Parathyroid adenoma (tissue), 2 donors: ENCODE data around the gene GTPBP2.

Experiments
- H2AFZ ChIP-seq: fragments of 300-600 bp; sonication (generic); one replicate; pipeline ENCODE4 v1.7.0; 2017; ENCODE audit warnings: antibody characterized with exemption, mild to moderate bottlenecking
- H3K27ac ChIP-seq: fragments of 300-600 bp; sonication (generic); one replicate; pipeline ENCODE4 v1.7.0; 2017
- H3K27me3 ChIP-seq: fragments of 300-600 bp; sonication (generic); one replicate; pipeline ENCODE4 v1.7.0; 2017; ENCODE audit warnings: low read length; ENCODE audit not compliant: control insufficient read depth, insufficient read depth
- H3K36me3 ChIP-seq: fragments of 300-600 bp; sonication (generic); one replicate; pipeline ENCODE4 v1.7.0; 2017; ENCODE audit warnings: low read length; ENCODE audit not compliant: control insufficient read depth, insufficient read depth
- H3K4me1 ChIP-seq: fragments of 300-600 bp; sonication (generic); one replicate; pipeline ENCODE4 v1.7.0; 2017; ENCODE audit warnings: control low read depth
- H3K4me2 ChIP-seq: fragments of 300-600 bp; sonication (generic); one replicate; pipeline ENCODE4 v1.7.0; 2017; ENCODE audit warnings: low read length
- H3K4me3 ChIP-seq: fragments of 300-600 bp; sonication (generic); one replicate; pipeline ENCODE4 v1.7.0; 2017; ENCODE audit warnings: low read depth, low read length
- H3K79me2 ChIP-seq: fragments of 300-600 bp; sonication (generic); one replicate; pipeline ENCODE4 v1.7.0; 2017; ENCODE audit warnings: control low read depth
- H3K9ac ChIP-seq: fragments of 300-600 bp; sonication (generic); one replicate; pipeline ENCODE4 v1.7.0; 2017; ENCODE audit warnings: mild to moderate bottlenecking
- H3K9me3 ChIP-seq: fragments of 300-600 bp; sonication (generic); one replicate; pipeline ENCODE4 v1.7.0; 2017; ENCODE audit warnings: low read length; ENCODE audit not compliant: control insufficient read depth
- CTCF ChIP-seq: fragments of 300-600 bp; sonication (generic); IDR thresholded peaks from one replicate; pipeline ENCODE4 v1.7.0; 2017; ENCODE audit warnings: antibody characterized with exemption, mild to moderate bottlenecking
- donor health status: primary hyperparathyroidism.

GTPBP2 gene

DNA sequence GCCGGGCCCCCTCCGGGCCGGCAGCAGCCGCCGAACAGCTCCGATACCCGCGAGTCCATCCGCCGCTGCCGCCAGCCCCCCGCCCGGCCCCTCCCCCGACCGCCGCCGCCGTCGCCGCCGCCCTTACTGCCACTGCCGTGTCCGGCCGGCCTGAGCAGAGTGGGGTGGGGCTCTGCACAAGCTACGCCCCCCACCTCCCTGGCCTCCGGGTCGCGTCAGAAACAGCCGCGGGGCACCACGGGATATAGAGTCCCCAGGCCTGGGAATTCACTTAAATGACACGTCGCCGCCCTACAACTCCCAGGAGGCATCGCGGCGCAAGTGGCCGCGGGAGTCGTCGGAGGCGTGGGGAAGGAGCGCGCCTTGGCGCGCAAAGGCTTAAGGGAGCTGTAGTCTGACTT is at the start of gene GTPBP2:
TSS of gene GTPBP2 (minus strand) at position 161 of the 401 bp plus-strand sequence. CDS start at position 59, 102 bp downstream.
- Histone ChIP-seq H3K9me3 (no peaks in the 10 kb centered on the region), H3K79me2 (no peaks in the 10 kb centered on the region), H2AFZ (peak within 1 kb of the TSS; percentile 92), H3K9ac (peak within 1 kb of the TSS; percentile 49), H3K27me3 (no peaks in the 10 kb centered on the region), H3K4me2 (peak within 1 kb of the TSS; percentile 83), H3K4me1 (peaks cover 13% of the 10 kb centered on the region), H3K4me3 (peak within 1 kb of the TSS; percentile 79), H3K27ac (peak within 1 kb of the TSS; percentile 93), H3K36me3 (no peaks in the 10 kb centered on the region)
- TF ChIP-seq CTCF, result no peak

DNA sequence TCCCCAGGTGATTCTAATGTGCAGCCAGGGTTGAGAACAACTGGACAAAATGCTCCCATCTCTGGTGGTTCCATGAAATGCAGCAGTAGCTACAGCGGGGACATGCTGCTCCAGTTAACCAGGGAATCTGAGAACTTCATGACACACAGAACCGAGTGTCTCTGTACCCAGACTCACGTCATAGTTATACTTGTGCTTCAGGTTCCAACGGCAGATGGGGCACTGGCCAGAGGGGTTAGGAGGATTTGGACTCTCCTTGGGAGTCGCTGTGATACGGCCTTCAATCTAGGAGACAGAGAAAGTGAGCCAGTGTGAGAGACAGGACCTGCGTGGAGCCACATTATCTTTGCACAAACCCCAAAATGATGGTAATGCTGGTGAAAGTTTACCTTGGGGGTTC is 49.3 kb upstream of the GTPBP2 start:
- Histone ChIP-seq H3K27me3 (no peaks in the 10 kb centered on the region), H3K9me3 (no peaks in the 10 kb centered on the region), H3K4me3 (no peak overlapping the region), H3K9ac (no peak overlapping the region), H2AFZ (no peak overlapping the region), H3K4me1 (peaks cover 7% of the 10 kb centered on the region), H3K27ac (no peak overlapping the region), H3K79me2 (peaks cover 10% of the 10 kb centered on the region), H3K36me3 (no peaks in the 10 kb centered on the region), H3K4me2 (no peak overlapping the region)
- no peak for TF ChIP-seq CTCF

DNA sequence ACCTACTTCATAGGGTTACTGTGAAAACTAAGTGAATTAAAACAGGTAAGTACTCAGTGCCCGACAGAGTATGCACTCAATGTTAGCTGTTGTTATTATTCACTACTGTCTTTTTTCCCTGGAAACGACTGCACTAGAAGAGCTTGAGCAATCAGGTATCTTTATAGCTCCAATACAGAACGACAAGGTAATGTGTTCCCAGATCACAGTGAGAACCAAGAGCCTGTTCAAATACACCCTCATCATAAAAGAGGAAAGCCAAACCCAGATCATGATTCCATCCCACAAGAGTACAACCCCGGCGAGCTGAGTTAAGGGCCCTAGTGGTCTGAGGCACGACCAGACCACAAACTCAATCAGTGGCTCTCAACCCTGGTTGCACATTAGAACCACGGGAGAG is 48.7 kb upstream of the GTPBP2 start:
- Histone ChIP-seq H3K9ac (no peak overlapping the region), H3K9me3 (no peaks in the 10 kb centered on the region), H3K4me1 (peaks cover under 1% of the 10 kb centered on the region), H2AFZ (no peak overlapping the region), H3K4me3 (no peak overlapping the region), H3K79me2 (peaks cover 10% of the 10 kb centered on the region), H3K27me3 (no peaks in the 10 kb centered on the region), H3K4me2 (no peak overlapping the region), H3K27ac (no peak overlapping the region), H3K36me3 (no peaks in the 10 kb centered on the region)
- no peak for TF ChIP-seq CTCF

GRCh38 chr6:43676962-43677606 is 48.0 kb upstream of the GTPBP2 start:
- no peak overlapping the region for H3K9ac ChIP-seq
- no peak overlapping the region for H3K4me2 ChIP-seq
- H2AFZ ChIP-seq, result no peak overlapping the region
- no peak overlapping the region for H3K4me3 ChIP-seq
- no peak overlapping the region for H3K27ac ChIP-seq
- H3K4me1 ChIP-seq, result no peaks in the 10 kb centered on the region
- H3K27me3 ChIP-seq, result no peaks in the 10 kb centered on the region
- no peak for TF ChIP-seq CTCF
- H3K9me3 ChIP-seq, result no peaks in the 10 kb centered on the region
- no peaks in the 10 kb centered on the region for H3K36me3 ChIP-seq
- H3K79me2 ChIP-seq, result peaks cover 10% of the 10 kb centered on the region

GRCh38 chr6:43674921-43675320 is 45.9 kb upstream of the GTPBP2 start:
- no peak overlapping the region for H3K27ac ChIP-seq

More at GRCh38 chr6:43674921-43675320, 45.9 kb upstream of the GTPBP2 start:
- no peaks in the 10 kb centered on the region for H3K9me3 ChIP-seq
- peaks cover 7% of the 10 kb centered on the region for H3K4me1 ChIP-seq
- H3K36me3 ChIP-seq, result no peaks in the 10 kb centered on the region
- no peak overlapping the region for H3K9ac ChIP-seq
- H3K27me3 ChIP-seq, result no peaks in the 10 kb centered on the region
- H2AFZ ChIP-seq, result no peak overlapping the region
- H3K79me2 ChIP-seq, result peaks cover 4% of the 10 kb centered on the region
- no peak overlapping the region for H3K4me3 ChIP-seq
- no peak for TF ChIP-seq CTCF
- H3K4me2 ChIP-seq, result no peak overlapping the region
